Ramos (cell line): ENCODE measurements around the gene FCHSD1.

Experiments used
- in situ Hi-C: fragments of 300-500 bp; cut with MboI; formaldehyde crosslinking; loops from one replicate; pipeline ENCODE4 v1.14.3; 2022; ENCODE audit warnings: low sequenced_read_pairs; ENCODE audit not compliant: unreplicated experiment

Gene FCHSD1

DNA sequence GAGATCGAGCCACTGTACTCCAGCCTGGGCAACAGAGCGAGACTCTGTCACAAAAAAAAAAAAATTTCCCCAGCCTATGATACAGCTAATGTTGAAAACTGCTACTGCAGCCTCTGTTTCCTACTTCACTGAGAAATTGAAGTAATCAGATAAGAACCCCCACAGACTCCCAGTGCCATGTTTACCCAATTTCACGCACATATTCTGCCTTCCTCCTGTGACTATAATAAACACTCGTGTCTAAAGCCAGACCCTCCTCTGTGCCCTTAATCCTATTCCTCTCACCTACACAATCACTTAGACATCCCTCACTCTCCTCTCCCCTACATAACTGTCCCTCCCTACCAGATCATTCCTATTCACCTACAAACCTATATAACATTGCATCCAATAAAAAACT lies 24.5 kb upstream of the FCHSD1 start:
- in situ Hi-C loops: no loop called here

DNA sequence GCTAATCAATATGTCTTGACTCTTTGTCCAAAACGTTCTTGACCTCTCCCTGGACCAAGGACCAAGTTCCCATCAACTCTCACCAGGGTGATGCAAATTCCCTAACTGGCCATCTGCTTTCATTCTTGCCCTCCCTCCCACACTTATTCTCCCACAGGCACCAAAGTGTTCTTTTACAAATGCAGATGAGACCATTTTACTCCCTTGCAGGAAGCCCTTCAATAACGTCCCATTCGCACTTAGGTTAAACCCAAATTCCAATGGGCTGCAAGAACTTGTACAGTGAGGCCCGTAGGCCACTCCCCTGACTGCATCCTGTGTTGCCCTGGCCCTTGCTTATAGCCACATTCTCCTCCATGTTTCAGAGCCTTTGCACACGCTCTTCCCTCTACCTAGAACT lies 23.5 kb upstream of the FCHSD1 start:
- in situ Hi-C loops: no loop called here

DNA sequence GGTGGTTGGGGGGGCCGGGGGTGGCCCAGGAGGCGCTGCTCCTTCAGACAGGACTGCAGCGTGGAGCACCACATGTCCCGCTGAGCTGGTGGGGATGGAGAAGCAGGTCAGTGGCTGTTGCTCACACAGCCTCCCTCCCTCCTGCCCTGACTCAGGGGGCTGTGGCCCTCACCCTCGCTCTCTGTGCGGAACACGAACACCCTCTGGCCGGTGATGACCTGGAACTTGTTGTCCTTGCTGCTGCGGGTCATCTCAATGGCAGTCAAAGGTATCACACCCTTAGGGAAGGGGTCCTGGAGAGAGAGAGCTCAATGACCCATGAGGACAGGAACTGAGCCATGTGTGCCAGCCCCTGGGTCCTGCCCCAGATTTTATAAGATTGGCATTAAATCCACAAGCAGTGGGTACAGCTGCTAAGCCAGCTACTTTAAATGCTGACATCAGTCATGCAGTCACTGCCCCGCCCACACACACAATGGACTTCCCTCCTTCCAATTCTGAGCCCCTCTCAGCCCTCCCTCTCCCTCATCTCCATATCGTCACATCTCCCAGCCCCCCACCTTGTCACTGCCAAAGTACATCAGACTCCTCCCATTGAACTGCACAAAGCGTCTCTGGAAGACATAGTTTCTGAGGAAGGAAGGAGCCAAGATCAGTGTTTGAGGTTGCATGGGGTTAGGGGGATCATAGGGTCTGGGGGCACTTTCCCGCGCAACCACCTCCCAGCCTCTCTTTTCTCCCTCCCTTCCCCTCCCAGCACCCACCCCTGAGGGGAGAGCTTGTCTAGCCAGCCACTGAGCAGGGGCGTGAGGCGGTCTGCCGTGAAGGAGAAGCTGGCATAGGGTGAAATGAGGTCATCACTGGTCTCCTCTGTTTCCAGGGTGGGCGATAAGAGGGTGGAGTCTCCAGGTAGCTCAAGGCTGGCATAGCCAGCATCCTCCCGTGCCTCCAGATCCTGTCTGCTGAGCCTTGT lies 21.9 kb upstream of the FCHSD1 start:
- in situ Hi-C loops: no loop called here

DNA sequence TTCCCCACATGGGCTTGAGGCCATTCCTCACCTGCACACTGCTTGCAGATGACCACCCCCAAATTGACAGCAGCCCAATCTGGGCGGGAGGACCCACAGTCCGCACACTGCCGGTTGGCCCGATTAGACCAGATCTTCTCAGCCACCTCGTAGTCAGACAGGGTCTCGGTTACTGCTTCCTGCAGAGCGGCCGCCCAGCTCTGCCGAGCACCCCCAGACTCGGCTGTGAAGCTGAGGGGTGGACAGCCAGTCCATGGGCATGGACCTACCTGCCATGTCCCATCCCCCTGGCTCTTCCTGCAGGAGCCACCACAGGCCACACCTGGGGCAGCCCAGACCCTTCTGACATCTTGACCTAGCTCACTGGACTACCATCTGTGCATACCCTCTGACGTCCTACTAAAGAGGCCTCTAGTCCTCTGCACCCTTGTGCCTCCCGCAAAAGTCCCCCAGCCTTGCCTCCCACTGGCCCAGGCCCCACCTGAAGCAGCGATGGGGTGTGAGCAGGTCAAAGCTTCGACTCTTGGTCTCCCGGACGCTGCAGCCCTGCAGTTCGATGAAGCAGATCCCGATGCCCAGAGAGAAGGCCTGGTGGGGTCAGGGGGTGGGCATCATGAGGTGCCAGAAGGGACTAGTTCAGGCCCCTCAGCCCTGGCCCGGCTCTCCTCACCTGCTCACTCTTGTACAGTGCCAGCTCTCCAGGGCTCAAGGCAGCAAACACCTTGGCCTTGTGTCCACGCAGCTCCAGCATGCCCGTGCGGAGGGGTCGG lies 21.0 kb upstream of the FCHSD1 start:
- in situ Hi-C loops: no loop called here

GRCh38 chr5:141669520-141669919 lies 18.3 kb upstream of the FCHSD1 start:
- in situ Hi-C loops: no loop called here

DNA sequence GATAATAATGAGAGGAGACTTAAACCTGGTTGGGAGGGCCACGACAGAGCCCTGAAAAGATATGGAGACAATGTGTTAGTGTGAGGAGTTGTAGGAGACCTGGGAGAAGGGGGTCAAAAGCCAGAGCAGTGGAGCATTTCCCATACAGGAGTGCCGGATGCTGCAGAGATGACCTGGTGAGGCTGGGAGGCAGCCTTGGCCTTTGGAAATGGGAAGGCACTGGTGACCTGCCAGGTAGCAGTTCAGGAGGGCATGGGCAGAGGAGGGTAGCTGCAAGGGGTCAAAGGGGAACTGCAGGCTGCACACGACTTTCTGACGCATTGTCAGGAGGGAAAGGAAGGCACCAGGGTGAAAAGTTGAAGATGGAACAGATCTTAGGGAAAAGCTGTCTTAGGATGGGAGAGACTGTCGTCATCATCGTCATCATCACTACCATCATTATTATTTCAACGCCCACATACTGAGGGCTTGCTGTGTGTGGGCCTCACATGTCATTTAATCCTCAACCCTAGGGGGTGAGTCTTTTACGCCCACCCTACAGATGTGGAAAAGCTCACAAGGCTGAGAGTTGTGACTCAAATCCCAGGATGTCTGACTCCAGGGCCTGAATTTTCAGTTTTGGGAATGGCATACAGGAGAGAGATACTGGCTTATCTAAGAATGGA lies 17.5 kb upstream of the FCHSD1 start:
- in situ Hi-C loops: no loop called here

DNA sequence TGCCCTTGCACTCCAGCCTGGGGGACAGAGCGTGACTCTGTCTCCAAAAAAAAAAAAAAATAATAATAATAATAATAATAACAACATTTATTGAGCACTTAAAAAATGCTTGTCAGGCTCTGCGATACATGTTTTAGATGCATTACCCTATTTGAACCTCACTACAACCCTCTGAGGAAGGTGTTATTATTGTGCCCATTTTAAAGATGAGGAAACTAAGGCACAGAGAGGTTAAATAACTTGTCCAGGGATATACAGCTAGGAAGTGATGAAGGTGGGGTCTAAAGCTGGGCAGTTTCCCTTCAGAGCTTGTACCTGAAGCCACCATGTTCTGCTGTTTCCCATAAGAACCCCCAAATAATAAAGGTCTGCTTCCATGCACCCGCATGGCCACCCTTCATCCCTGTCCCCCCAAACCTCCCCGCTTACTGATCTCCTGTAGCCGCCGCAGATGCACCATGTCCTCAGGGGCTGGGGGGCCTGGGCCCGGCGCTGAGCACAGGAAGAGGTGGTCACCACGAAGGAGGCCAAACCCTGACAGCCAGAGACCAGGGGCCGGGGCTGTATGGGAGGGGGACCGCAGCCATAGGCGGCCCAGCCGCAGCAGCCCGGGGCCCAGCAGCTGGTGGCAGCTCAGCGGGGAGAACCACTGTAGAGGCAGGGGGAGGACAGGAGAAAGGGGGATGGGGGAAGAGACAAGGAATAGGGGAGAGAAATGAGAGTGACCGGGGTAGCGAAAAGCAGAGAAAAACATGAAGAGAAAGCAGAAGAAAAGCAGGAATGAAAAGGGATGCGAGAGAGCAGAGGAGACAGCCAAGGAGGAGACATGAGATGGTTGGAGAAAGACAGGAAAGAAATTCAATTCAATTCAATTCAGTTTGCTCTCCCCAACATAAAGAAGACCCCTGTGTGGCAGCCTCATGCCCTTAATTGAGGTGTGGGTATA lies 15.1 kb upstream of the FCHSD1 start:
- in situ Hi-C loops: no loop called here

- in situ Hi-C loops: no loop called here
These were observed 13.7 kb upstream of the FCHSD1 start for GRCh38 chr5:141664733-141665461.

- in situ Hi-C loops: no loop called here
These were observed 12.3 kb upstream of the FCHSD1 start for GRCh38 chr5:141663506-141663905.

DNA sequence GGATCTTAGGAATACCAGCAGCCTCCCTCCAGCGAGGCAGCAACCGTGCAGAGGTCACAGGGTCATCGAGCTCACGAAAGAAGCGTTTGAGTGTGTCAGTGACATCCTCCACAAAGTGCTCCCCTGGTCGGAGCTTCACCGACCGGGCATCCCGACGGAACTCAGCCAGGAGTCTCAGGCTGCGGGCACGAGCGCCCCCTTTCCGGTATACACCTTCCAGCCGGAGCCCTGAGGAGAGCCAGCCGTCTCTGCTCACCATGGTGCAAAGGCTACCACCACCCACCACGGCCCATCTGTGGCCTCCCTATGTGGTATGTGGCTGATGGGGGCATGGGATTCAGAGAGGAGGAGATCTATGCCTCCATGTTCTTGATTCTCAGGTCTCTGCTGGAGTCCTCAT lies 10.8 kb upstream of the FCHSD1 start:
- in situ Hi-C loops: no loop called here

DNA sequence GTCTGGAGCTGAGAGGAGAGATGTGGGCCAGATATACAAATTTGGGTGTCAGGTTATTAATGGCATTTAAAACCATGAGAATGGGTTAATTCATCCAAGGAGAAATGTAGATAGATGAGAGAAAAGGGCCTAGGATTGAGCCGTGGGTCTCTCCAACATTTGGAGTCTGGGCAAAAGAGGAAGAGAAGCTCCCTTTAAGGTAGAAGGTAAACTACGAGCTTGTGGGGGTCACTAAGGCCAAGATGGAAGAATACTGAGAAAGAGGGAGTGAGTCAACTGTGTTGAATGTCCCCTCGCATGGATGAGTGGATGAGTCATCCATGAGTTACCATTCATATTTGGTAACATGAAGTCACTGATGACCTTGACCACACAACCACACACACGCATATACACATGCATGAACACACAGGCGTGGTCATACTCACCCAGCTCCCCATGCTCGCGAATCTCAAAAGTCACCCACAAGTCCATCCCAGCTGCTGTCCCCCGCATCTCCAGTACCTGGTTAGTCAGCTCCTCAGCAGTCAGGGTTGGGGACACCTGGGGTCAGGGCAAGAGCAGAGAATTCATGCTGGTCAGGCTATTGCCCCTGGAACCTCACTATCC lies 6.8 kb upstream of the FCHSD1 start:
- in situ Hi-C loops: no loop called here

GRCh38 chr5:141657404-141657803 lies 6.2 kb upstream of the FCHSD1 start:
- in situ Hi-C loops: no loop called here

DNA sequence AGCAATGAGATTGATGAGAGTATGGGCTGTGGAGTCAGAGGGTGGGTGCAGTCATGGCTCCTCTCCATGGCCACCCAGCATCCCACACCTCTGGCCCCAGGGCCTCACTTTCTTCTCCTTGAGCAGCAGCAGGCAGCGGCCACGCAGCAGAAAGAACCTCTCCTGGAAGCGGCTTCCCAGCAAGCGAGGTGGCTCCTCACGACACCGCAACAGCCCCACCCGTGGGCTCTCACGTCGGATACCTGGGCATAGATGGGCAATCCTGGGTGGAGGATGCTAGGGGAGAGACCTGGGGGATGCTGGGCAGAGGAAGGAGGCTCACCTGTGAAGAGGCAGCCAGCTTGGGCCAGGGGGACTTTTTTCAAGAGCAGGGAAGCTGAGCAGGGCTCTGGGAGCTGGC lies 5.2 kb upstream of the FCHSD1 start:
- in situ Hi-C loops: no loop called here

DNA sequence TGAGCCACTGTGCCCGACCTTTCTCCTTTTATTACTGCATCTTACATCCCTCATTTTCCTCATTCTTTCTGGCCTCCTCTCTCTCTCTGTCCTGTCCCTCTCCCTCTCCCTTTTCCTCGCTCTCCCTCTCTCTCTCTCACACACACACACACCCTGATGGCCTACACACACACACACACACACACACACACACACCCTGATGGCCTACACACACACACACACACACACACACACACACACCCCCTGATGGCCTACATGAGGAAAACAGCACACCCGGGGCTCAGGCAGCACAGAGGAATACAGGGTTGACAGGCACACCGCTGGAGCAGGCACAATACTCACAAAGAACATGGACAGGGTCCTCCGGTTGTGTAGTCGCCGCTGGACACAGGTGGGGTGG lies 3.8 kb upstream of the FCHSD1 start:
- in situ Hi-C loops: no loop called here

DNA sequence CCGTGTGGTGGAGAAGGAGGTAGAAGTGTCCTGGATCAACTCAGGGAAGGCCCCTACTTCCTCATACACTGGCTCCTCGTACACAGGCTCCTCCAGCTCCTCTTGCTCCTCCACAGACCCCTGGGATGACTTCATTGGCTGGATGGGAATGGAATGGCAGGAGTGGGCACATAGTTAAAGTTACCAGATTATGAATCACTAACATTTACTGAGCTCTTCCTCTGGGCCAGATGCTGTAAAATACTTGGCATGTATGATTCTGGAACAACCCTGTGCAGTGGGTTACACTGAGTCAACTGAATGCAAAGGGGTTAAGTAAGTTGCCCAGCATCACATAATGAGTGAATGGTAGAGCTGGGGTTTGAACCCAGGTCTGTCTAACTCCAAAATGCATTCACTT lies 3.1 kb upstream of the FCHSD1 start:
- in situ Hi-C loops: no loop called here

DNA sequence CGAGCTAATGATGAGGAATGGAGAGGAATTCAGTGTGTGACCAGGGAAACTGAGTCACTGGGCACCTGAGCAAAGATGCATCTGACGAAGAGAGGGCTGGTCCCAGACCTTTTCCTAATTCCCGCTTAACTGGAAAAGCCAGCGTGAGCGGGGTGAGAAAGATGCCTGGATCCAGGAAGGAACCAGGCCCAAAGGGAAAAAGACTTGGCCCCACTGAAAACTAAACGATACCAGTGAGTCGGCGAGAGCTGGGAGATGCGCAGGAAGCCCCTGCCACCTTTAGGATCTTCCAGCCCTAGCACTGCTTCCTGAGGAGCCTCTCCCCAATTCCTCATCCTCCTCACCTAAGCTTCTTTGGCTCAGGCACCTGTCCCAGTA lies 499 bp upstream of the FCHSD1 start:
- in situ Hi-C loops: no loop called here

- in situ Hi-C loops: no loop called here
These were observed 1.2 kb downstream of the FCHSD1 start for GRCh38 chr5:141649972-141650371.

GRCh38 chr5:141649056-141649688 lies 2.0 kb downstream of the FCHSD1 start:
- in situ Hi-C loops: no loop called here
